Measurements from ENCODE around the gene IRF6.
A peak's percentile ranks its signal among the peaks of the same experiment; 100 is the strongest.
"Not testable (repeated sequence)": the region's sequence is repeated elsewhere in the genome, so short reads cannot be mapped to it uniquely, and the experiment has no call there.

The IRF6 gene

DNA sequence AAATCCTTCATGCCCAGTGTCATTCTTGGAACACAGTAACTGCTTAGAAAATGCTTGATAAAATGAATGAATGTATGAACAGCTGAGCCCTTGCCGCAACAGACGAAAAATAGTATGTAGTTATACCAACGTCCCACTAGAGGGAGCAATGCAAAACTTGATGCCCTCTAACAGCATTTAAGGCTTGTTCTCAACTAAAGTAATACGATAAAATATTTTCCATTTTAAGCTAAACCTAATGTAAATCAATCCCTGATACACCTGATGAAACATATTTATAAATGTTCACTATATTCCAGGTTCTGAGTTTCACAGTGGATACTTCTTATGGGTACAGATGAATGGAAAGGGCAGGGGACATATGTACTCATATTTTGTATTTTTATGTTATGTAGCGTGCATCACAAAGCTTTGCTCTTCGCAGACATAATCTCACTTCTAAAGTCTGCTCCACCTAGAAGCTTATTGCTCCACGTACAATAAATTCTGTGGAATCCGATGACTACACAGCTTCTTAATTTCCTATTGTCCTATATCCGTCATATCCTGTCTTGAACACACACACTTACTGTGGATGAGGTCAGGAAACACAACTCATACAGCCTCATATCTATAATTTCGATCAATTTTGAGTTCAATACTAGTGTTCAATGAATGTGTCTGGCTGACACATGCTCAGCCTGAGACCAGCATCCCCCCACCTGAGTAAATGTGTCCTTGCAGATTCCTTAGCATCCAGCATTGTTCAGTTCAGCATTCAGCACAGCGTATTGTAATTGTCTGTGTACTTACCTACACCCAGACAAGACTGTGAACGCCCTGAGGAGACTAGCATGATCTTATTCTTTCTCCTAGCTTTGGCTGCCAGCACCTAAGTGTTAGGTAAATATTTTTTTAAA is 17.4 kb upstream of the IRF6 start:
- peak; percentile 66 for DNase-seq (ENCODE audit: low spot score)

DNA sequence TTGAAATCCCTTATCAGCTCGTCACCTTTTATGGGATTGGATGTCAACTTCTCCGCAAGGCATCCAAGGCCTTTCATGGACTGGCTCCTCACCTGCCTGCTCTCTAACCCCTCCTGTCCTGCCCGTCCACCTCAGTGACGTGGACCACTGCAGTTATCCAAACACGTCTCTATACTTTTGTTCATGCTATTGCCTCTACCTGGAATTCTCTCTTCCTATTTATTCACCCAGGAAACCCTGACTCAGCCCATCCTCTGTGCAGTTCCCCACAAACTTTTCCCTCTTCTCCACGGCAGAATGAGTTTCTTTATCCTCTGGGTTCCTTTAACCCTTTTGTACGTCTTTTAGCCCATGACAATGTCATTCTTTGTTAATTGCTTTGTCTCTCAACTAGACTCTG is 16.8 kb upstream of the IRF6 start:
- no peak for DNase-seq (ENCODE audit: low spot score)

DNA sequence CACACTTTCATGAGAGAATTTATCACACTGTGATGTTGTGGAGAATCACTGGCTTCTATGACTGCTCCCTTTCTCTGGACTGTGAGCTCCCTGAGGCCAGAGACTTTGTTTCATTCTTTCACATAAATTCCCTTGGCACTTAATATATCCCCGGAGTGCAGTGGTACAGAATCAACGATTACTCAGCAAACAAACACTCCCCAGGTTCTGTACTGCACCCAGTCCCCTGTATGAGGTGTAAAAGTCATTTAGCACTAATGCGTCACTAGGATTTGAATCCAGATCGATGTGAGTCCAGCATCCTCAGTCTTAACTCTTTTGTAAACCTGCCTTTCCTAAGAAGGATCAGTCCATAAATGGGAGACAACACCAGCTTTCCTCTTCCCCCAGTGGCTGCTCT is 15.0 kb upstream of the IRF6 start:
- DNase-seq (ENCODE audit: low spot score): no peak

DNA sequence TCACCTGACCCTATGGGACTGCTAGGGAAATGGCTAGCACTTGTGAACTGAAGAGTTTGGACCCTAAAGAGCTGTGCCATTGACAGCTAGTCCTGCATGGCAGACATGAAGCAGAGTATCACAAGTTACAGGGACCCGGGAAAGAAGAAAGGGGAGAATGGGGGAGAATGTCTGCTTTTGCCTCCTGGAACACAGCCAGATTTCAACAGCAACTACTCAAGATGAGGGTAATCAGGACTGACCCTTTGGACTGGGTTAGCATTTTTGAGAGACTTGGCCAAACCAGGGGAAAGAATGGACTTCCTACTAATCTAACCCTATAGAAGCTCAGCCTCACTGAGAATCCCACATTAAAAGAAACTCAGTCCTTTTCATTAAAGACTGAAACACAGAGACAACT is 13.1 kb upstream of the IRF6 start:
- no peak for DNase-seq (ENCODE audit: low spot score)

DNA sequence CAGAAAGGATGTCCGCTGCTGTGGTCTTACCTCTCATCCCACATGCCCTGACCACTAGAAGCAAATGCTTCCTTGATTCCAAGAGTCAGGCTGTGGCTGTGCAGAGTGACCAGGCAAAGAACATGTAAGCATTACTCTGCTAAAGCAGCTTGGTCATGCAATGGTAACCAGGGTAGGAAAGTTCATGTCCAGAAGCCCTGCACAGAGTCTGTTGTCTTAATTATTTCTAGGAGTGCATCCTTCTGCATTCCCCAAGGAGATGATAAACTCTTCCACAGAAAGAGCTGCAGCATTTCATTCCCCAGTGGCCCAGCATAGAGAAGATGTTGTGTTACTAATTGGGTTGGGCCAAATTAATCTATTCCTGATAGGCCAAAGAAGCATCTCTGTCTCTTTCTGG is 11.7 kb upstream of the IRF6 start:
- no peak for DNase-seq (ENCODE audit: low spot score)

DNA sequence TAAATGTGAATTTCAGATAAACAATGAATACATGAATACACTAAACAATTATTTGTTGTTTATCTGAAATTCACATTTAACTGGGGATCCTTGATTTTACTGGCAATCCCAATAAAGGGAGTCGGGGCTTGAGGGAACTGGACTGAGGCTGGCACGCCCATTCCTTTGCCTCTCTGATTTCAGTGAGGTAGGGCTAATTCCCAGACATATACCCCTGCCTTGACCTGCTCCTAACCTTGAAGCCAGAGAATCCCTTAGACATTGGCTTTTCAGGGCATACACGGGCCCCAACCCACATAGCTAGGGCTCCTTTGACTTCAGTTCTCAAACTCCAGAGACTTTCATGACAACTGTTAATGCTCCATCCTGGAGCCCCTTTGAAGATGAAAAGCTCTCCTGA is 11.0 kb upstream of the IRF6 start:
- DNase-seq (ENCODE audit: low spot score): no peak

DNA sequence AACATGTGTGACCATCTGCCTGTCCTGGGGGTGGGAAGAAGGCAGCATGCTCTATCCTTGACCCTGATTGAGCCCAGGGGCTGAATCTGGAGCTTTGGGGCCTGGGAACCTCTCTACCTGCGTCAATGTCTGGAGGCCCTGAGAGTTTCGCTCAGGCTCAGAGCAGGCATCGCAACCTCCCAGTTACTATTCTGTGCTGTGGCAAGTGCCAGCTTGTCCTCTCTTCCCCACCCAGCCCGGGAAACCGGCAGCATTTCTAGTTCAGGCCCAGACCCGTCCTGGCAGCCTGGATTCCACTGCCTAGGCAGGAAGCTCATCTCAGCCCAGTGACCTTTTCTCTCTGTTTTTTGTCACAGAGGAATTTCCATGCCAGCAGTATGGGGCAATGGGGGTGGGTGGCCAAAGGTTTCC is 10.0 kb upstream of the IRF6 start:
- DNase-seq (ENCODE audit: low spot score): no peak

DNA sequence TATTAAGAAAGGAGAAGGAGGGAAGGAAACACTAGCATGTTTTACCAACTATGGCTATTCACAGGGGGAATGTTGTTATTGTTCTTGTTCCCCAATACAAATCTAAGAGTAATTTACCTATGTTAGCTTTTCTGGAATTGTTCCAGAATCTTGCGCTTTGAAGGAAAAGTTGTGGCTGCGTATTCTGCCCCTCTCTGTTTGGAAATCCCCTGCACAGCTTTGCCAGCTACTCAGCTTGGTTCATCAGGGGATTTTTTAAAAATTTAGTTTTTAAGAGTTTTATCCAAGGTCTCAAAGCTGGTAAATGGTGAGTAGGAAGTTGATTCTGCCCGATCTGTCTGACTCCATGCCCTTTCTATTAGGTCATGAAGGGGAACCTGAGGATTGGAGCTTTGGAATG is 9.5 kb upstream of the IRF6 start:
- peak; percentile 19 for DNase-seq (ENCODE audit: low spot score)

DNA sequence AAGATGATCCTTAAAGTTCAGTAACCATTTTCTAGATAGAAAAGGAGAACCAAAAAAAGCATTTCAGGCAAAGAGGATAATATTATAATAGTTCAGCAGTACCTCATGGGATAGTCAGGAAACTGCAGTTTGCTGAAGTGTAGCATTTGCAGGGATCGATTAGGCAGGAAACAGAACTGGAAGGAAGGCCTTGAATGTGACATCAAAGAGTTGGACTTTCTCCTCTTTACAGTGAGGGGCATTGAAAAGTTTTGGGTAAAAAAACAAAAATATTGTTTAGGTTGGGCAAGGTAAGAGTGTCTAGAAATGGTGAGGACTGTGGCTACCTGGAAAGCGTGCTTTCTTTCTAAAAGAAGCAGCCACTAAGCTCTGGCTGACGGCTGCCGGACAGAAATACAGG is 8.0 kb upstream of the IRF6 start:
- no peak for DNase-seq (ENCODE audit: low spot score)

DNA sequence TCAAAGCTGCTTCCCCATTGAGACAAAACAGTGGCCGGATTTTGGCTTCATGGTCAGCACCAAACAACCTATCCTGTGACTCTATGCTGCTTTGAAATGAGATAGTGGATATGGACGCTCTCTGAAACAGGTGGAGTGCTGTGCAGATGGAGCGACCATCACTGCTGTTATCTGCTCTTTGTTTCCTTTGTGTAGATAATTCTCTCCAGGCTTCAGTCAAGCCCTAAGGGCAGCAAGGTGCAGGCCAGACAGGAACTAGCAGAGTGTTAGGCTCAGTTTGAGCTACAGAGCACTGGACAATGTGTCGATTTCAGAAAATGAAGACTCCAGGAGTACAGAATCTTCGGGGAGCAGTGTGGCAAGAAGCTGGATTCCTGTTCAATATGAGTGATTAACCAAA is 4.8 kb upstream of the IRF6 start:
- DNase-seq (ENCODE audit: low spot score): no peak

DNA sequence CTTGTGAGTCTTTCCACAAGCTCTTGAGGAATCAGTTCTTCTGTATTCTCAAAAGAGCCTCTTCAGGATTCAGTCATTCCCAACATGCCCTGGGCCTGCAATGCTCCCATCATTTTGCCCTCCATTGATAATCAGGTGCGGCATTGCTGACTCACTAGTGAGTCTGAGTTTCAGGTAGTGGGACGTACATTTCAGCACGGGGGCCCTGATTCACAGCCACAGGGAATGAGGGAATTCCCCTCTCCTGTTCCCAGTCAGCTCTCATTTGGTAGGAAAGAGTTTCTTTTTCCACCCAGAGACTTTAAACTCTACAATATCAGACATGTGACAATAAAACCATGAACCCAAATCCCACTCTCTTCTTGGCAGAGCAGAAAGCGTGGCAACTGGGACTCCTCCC is 3.7 kb upstream of the IRF6 start:
- no peak for DNase-seq (ENCODE audit: low spot score)

DNA sequence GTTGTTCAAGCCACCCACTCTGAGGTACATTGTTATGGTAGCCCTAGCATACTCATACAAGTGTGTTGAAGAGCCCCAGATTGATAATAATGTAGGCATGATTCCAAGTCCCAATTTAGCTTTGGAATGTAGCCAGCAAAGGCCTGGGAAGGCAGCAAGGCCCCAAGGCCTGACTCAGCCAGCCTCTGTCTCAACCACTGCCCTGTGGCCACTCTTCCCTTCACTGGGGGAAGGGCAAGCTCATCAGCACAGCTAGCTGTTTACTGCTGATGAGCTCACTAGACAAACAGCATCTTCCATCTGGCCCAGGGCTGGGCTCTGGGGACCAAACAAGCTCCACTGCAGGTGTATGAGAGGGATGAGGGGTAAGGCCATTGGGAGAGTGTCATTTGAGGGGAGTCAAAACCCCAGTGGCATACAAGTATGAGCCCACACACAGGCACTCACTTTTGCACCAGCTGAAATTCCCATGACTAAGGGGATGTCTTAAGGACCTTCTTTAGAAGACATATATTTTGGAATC is 2.2 kb upstream of the IRF6 start:
- no peak for DNase-seq (ENCODE audit: low spot score)

DNA sequence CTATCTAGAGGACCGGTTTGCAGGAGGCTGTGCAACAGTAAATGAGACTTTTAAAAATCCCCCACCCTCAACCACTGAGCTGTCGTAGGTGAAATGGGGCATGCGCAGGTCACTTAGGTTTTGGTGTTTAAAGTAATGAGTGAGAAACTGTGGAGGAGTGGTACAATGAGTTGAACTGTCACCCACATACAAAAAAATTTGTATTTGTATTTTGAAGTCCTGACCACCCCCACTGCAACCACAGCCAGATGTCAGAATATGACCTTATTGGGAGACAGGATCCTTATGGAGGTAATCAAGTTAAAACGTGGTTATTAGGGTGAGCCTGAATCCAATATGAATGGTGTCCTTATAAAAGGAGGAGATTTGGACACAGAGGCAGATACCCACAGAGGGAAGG is 1.6 kb upstream of the IRF6 start:
- DNase-seq (ENCODE audit: low spot score): no peak

DNA sequence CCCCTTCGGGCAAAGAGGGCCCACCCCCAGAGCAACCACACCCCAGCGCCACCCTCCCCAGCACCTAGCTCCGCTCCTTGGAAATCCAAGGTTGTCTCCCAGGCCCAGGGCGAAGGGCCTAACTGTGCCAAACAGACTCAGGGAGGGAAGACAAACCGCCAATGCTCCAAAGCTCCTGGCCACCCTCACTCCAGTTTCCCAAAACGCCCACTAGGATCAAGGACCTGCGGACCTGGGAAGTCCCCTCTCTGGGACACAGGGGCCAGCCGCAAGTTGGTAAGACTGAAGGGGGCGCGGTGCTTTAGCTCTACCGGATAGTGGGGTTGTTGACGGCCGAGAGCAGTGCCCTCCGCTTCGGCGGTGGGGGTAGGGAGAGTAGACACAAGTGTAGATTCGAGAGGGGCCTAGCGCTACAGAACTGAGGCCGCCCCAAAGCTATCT is 581 bp downstream of the IRF6 start:
- no peak for DNase-seq (ENCODE audit: low spot score)

DNA sequence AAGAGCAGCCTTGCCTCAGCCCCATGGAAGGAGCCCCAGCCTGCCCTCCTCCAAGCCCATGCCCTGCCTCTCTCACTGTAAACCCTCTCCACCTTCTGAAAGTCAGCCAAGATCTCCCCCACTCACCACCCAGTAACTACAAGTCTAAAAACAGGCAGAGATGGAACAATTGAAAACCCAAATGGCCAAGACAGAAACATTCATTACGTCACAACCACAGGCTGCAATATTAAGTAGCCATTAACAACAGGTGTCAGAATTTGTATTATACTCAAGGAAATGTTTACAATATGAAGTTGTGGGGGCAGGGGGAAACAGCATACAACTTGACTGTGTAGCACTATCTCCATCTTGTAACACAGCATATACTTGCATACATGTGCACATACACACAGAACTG is 2.4 kb downstream of the IRF6 start:
- no peak for DNase-seq (ENCODE audit: low spot score)

DNA sequence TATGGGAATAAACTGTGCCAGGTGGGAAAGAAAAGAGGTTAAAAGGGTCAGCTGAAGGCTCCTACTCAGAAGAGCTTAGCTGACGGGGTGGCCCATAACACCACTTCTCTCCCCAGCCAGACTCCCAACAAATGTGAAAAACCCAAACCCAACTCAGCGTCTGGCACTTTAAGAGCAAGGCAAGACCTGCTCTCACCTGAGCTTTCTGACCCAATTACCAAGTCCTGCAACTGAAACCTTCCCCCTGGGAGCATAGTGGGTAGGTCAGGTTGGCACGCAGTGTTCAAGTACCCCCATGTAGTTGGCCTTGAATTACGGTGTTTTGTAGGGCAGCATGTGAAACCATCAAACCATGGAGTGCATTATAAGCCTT is 3.2 kb downstream of the IRF6 start:
- no peak for DNase-seq (ENCODE audit: low spot score)

DNA sequence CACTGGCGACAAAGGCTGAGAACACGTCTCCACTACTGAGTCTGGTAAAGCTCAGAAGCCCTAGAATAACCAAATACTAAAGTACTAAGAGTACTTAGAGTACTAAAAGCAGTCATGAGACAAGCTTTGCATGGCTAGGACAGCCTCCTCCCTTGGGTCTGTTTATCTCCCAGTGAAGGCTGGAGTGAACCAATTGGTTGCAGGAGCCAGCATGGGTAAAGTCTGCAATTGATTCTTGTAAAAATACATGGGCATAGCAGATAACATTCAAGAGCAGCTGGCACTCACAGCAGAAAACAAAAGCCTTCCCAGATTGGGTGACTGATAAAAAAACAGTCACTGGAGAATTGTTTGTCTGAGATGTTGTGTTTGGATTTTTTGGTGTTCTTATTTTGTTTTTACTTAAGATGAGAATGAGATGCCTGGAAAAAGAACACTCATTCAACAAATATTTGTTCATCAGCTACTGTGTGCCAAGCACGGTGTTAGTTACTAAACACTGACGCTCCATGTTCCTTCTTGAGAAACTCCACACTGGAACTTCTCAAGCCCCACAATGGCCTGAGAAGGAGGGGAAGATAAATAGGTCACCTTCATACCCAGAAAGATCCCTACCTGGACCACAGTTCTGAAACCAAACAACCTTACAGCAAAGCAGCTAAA is 3.7 kb downstream of the IRF6 start:
- no peak for DNase-seq (ENCODE audit: low spot score)

DNA sequence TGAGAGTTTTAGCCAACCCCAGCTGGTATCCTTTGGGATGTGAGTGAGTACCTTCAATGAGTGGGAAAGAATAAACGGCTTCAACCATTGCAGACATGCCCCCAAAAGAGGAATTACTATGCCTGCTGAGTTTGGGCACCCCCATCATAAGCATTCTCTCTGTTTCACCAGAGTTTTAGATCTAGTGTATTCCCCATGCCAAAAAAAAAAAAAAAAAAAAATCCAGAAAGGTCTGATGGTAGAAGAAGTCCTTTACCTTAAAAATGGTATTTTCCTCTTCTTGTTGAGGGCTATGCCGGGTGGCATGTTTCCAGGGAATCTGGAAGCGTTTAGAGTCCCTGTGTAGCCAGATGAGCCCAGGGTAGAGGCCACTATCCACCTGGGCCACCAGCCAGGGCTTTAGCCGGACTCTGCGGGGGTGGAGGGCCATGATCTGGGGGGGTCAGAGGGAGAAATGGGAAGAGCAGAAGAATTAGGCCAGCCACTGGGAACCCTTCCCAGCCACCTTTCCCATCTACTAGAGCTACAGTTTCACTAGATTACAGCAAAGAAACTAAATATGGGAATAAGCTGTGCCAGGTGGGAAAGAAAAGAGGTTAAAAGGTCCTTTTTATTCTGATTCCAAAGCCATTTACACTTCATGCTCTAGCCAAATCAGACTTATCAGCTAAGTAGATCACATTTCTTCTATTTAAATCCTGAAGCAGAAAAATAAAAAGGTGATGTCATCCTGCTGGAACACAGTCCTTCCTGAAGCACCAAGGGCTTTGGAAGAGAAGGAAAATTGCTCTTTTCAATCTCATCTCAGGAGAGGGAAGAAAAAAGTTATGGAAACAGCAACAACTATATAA is 4.7 kb downstream of the IRF6 start:
- no peak for DNase-seq (ENCODE audit: low spot score)

DNA sequence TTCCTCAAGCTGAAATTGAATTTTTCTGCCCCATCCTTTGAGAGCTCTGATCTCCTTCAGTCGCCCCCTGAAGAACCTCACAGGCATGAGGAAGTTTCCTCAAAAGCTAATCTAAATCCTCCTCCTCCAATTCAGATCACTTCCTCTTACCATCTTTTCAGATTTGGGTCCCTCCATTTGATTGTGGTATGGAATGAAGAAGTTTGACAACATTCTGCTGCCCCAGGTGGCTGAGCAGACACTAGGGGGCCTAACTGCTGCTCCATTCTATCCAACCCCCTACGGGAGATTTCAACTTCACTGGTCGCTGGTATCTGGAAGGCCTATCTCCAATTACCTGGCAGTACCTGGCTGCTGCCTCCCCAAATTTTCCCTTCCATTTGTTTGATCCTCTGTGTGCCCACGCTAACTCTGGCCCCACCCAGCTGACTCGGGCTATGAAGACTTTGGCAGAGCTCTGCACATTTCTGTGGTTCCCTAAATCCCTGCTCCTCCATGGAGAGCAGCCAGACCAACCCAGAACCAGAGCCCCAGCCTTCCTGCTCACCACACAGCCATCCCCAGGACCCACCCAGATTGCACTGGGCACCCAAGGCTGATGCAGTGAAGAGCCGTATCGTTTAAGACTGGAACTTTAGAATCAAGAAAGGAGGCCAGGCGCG is 7.8 kb downstream of the IRF6 start:
- DNase-seq (ENCODE audit: low spot score): no peak

DNA sequence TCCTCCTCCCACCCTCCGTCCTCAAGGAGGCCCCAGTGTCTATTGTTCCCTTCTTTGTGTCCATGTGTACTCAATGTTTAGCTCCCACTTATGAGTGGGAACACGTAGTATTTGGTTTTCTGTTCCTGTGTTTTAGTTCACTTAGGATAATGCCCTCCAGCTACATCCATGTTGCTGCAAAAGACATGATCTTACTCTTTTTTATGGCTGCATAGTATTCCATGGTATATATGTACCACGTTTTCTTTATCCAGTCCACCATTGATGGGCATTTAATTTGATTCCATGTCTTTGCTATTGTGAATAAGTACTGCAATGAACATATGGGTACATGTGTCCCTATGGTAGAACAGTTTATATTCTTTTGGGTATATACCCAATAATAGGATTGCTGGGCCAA is 12.2 kb downstream of the IRF6 start:
- DNase-seq (ENCODE audit: low spot score): not testable (repeated sequence)

DNA sequence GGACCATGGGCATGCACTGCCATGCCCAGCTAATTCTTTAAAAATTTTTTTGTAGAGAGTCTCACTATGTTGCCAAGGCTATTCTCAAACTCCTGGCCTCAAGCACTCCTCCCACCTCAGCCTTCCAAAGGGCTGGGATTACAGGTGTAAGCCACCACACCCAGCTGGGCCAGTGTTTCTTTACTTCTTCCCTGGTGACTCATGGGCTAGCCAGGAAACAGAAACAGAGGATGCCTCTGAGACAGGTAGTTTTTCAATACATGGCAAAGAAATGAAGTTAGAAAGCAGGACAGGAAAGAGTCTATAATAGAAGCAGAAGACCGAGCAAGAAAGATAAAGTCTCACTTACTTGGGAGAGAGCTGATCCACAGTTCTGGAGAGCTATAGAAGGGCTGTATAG is 14.0 kb downstream of the IRF6 start:
- no peak for DNase-seq (ENCODE audit: low spot score)

Data from CD4-positive, alpha-beta T cell treated with Interleukin-2 at 100 ng/mL for 4 hours (primary cell).